HEK293 (cell line): ENCODE results near the gene TIAM2.

Experiments
- CTCF ChIA-PET: fragments of 350-600 bp; formaldehyde crosslinking; extraction: SDS; loops from one replicate; lab custom pipeline; 2021; ENCODE audit warnings: antibody characterized with exemption; lab: Yijun Ruan, JAX
- POLR2A ChIA-PET: fragments of 300-600 bp; formaldehyde crosslinking; extraction: SDS; loops from one replicate; lab custom pipeline; 2020; ENCODE audit warnings: antibody characterized with exemption, inconsistent platforms; lab: Yijun Ruan, JAX
- H3K27ac ChIP-seq: fragments of 200-500 bp; sonication (Bioruptor generic); 2 replicates; pipeline ENCODE4 v1.5.1; 2014; ENCODE audit warnings: low read depth, low read length, control low read depth, inconsistent platforms; ENCODE audit errors: extremely low read depth
- H3K36me3 ChIP-seq, 2 experiments: fragments of 200-500 bp in 1 of 2; sonication (Bioruptor generic) in 1 of 2; 1 replicate in 1 of 2; 2 replicates in 1 of 2; pipeline ENCODE4 v1.5.1; 2014 to 2017; ENCODE audit warnings: inconsistent platforms in 2 of 2, low read length in 2 of 2; ENCODE audit not compliant: control insufficient read depth in 2 of 2, insufficient read depth in 1 of 2
- H3K4me1 ChIP-seq: fragments of 200-500 bp; sonication (Bioruptor generic); 2 replicates; pipeline ENCODE4 v1.5.1; 2014; ENCODE audit warnings: mild to moderate bottlenecking, low read length, inconsistent platforms; ENCODE audit not compliant: control insufficient read depth, insufficient read depth
- H3K4me3 ChIP-seq: 2 replicates; pipeline ENCODE4 v1.5.1; 2011; ENCODE audit warnings: low read depth, mild to moderate bottlenecking, control low read depth, low read length, moderate library complexity
- H3K9me3 ChIP-seq: fragments of 200-500 bp; sonication (Bioruptor generic); 2 replicates; pipeline ENCODE4 v1.5.1; 2014; ENCODE audit warnings: low read depth, low read length, inconsistent platforms; ENCODE audit not compliant: control insufficient read depth, insufficient read depth
- FEZF1 ChIP-seq: fragments of 450-650 bp; formaldehyde crosslinking; IDR thresholded peaks from 2 replicates; pipeline ENCODE4 v1.5.1; 2016; ENCODE audit warnings: missing biosample characterization, missing genetic modification characterization
- HIC1 ChIP-seq: fragments of 450-650 bp; formaldehyde crosslinking; IDR thresholded peaks from 2 replicates; pipeline ENCODE4 v1.5.1; 2016; ENCODE audit warnings: missing biosample characterization, missing genetic modification characterization
- HOXC10 ChIP-seq: sonication (generic); formaldehyde crosslinking; IDR thresholded peaks from 2 replicates; pipeline ENCODE4 v1.8.1; 2023; ENCODE audit warnings: mild to moderate bottlenecking, missing genetic modification reagents
- PRDM6 ChIP-seq: fragments of 450-650 bp; formaldehyde crosslinking; IDR thresholded peaks from 2 replicates; pipeline ENCODE4 v1.5.1; 2017; ENCODE audit warnings: missing biosample characterization, missing genetic modification characterization
- SP7 ChIP-seq: fragments of 450-650 bp; formaldehyde crosslinking; IDR thresholded peaks from 2 replicates; pipeline ENCODE4 v1.5.1; 2016; ENCODE audit warnings: missing biosample characterization, missing genetic modification characterization
- TCF7L2 ChIP-seq: IDR thresholded peaks from 2 replicates; pipeline ENCODE4 v1.6.1; 2011; ENCODE audit warnings: low read depth, mild to moderate bottlenecking, inconsistent platforms, low read length, moderate library complexity, borderline replicate concordance
- TRIM28 ChIP-seq: IDR thresholded peaks from 2 replicates; pipeline ENCODE4 v1.6.1; 2011; ENCODE audit warnings: low read length, control low read depth, borderline replicate concordance
- WT1 ChIP-seq: fragments of 450-650 bp; formaldehyde crosslinking; IDR thresholded peaks from 2 replicates; pipeline ENCODE4 v1.5.1; 2016; ENCODE audit warnings: missing biosample characterization, missing genetic modification characterization
- ZBTB17 ChIP-seq: fragments of 450-650 bp; formaldehyde crosslinking; IDR thresholded peaks from 2 replicates; pipeline ENCODE4 v1.5.1; 2016; ENCODE audit warnings: missing biosample characterization, missing genetic modification characterization
- ZFP37 ChIP-seq: fragments of 450-650 bp; formaldehyde crosslinking; IDR thresholded peaks from 2 replicates; pipeline ENCODE4 v1.5.1; 2016; ENCODE audit warnings: missing biosample characterization, missing genetic modification characterization
- ZNF112 ChIP-seq: fragments of 450-650 bp; formaldehyde crosslinking; IDR thresholded peaks from 2 replicates; pipeline ENCODE4 v1.5.0; 2017; ENCODE audit warnings: missing biosample characterization, missing genetic modification characterization
- ZNF311 ChIP-seq: fragments of 450-650 bp; formaldehyde crosslinking; IDR thresholded peaks from 2 replicates; pipeline ENCODE4 v1.5.1; 2017; ENCODE audit warnings: missing biosample characterization, missing genetic modification characterization, borderline replicate concordance
- ZNF391 ChIP-seq: fragments of 450-650 bp; formaldehyde crosslinking; IDR thresholded peaks from 2 replicates; pipeline ENCODE4 v1.5.1; 2016; ENCODE audit warnings: low read depth, missing biosample characterization, missing genetic modification characterization, borderline replicate concordance
- ZNF449 ChIP-seq: fragments of 450-650 bp; formaldehyde crosslinking; IDR thresholded peaks from 2 replicates; pipeline ENCODE4 v1.5.1; 2017; ENCODE audit warnings: missing biosample characterization, mild to moderate bottlenecking, missing genetic modification characterization, moderate library complexity
- ZNF600 ChIP-seq: fragments of 450-650 bp; formaldehyde crosslinking; IDR thresholded peaks from 2 replicates; pipeline ENCODE4 v1.5.1; 2016; ENCODE audit warnings: missing biosample characterization, missing genetic modification characterization
- TF ChIP-seq, protein P1 (sequence below): fragments of 450-650 bp; formaldehyde crosslinking; IDR thresholded peaks from 2 replicates; pipeline ENCODE4 v1.5.1; 2016; ENCODE audit warnings: missing biosample characterization, missing genetic modification characterization

TIAM2 gene

DNA sequence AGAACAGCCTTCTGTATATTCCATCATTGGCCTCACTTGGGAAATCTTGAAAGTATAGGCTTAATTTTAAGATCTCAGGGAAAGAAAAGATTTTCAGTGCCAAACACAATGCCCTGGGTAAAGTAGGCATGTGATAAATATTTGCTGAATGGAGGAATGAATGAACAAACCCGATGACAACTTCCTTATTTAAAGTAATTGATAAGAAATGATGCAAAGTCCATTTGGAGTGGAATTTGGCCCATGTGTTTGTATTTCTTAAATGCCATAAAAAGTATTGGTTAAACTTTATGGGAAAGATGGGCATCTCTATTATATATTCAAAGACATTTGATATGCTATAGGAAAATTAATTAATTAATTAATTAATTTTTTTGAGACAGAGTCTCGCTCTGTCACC is 3.7 kb downstream of the TIAM2 start (continued):
- TF ChIP-seq, protein P1, sequence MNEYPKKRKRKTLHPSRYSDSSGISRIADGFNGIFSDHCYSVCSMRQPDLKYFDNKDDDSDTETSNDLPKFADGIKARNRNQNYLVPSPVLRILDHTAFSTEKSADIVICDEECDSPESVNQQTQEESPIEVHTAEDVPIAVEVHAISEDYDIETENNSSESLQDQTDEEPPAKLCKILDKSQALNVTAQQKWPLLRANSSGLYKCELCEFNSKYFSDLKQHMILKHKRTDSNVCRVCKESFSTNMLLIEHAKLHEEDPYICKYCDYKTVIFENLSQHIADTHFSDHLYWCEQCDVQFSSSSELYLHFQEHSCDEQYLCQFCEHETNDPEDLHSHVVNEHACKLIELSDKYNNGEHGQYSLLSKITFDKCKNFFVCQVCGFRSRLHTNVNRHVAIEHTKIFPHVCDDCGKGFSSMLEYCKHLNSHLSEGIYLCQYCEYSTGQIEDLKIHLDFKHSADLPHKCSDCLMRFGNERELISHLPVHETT: no peak
- TF ChIP-seq HIC1 (tag by site-specific recombination): no peak

- Histone ChIP-seq H3K36me3 (no peaks in the 10 kb centered on the region), H3K27ac (0 out of 2 replicates have a peak overlapping the region, but pooled peaks have one; percentile 12), H3K9me3 (no peaks in the 10 kb centered on the region), H3K4me1 (peaks cover 12% of the 10 kb centered on the region), H3K4me3 (no peak overlapping the region)
- ChIA-PET CTCF (interaction anchor here (0.6 to 1.2 kb wide), 8 partner anchors 9 to 442 kb away, joined by 3 to 5 read pairs (median 3); no protein-coding TSS in a partner anchor), POLR2A (no interaction called here)
- TF ChIP-seq ZBTB17 (tag by site-specific recombination) (peak; percentile 22; the same call in 1 of the 2 replicates), ZNF112 (tag by site-specific recombination) (no peak), TRIM28 (peak; percentile 62; the same call in 1 of the 2 replicates), ZNF311 (tag by site-specific recombination) (no peak), ZNF600 (tag by site-specific recombination) (peak; percentile 79), WT1 (tag by site-specific recombination) (no peak), PRDM6 (tag by site-specific recombination) (peak; percentile 56), FEZF1 (tag by site-specific recombination) (peak; percentile 61)
These were observed 6.4 kb downstream of the TIAM2 start for GRCh38 chr6:155001482-155001881.

GRCh38 chr6:155001934-155002333 is 6.8 kb downstream of the TIAM2 start:
- Histone ChIP-seq H3K4me3 (no peak overlapping the region), H3K36me3 (no peaks in the 10 kb centered on the region), H3K4me1 (peaks cover 11% of the 10 kb centered on the region), H3K27ac (no peak overlapping the region), H3K9me3 (no peaks in the 10 kb centered on the region)
- ChIA-PET CTCF (interaction anchor here (0.6 to 1.2 kb wide), 6 partner anchors 9 to 325 kb away, joined by 3 to 5 read pairs (median 3); no protein-coding TSS in a partner anchor), POLR2A (no interaction called here)
- TF ChIP-seq ZNF449 (no peak), ZNF391 (tag by site-specific recombination) (no peak), SP7 (tag by site-specific recombination) (no peak), TCF7L2 (no peak), HOXC10 (CRISPR knock-in tag) (no peak), ZFP37 (tag by site-specific recombination) (no peak)
